GM19043 (cell line): ENCODE measurements around the gene HDHD3.
"Not testable (repeated sequence)": the region's sequence is repeated elsewhere in the genome, so short reads cannot be mapped to it uniquely, and the experiment has no call there.

ENCODE experiments used
- ATAC-seq: cut with Tn5 transposase; IDR thresholded peaks from one replicate; pipeline ENCODE4 v1.9.1; 2021; ENCODE audit warnings: low read depth; ENCODE audit not compliant: unreplicated experiment

The HDHD3 gene

GRCh38 chr9:113368348-113368981 lies 8.3 kb downstream of the HDHD3 start:
- no peak for ATAC-seq

GRCh38 chr9:113365652-113366051 lies 11.1 kb downstream of the HDHD3 start:
- not testable (repeated sequence) for ATAC-seq

- no peak for ATAC-seq
Measured at GRCh38 chr9:113364951-113365350, 11.8 kb downstream of the HDHD3 start.

- ATAC-seq: no peak
Measured at GRCh38 chr9:113363336-113363735, 13.4 kb downstream of the HDHD3 start.

GRCh38 chr9:113361304-113362018 lies 15.3 kb downstream of the HDHD3 start:
- no peak for ATAC-seq

- no peak for ATAC-seq
Measured at GRCh38 chr9:113360242-113360842, 16.4 kb downstream of the HDHD3 start.

- ATAC-seq: no peak
Measured at GRCh38 chr9:113359385-113359784, 17.4 kb downstream of the HDHD3 start.

- ATAC-seq: no peak
Measured at GRCh38 chr9:113356686-113357292, 20.0 kb downstream of the HDHD3 start.

GRCh38 chr9:113355040-113355596 lies 21.7 kb downstream of the HDHD3 start:
- no peak for ATAC-seq

GRCh38 chr9:113352411-113352810 lies 24.4 kb downstream of the HDHD3 start:
- ATAC-seq: no peak

- no peak for ATAC-seq
Measured at GRCh38 chr9:113352006-113352405, 24.8 kb downstream of the HDHD3 start.

GRCh38 chr9:113350937-113351336 lies 25.8 kb downstream of the HDHD3 start:
- ATAC-seq: no peak

- no peak for ATAC-seq
Measured at GRCh38 chr9:113350107-113350661, 26.6 kb downstream of the HDHD3 start.

GRCh38 chr9:113349445-113350094 lies 27.2 kb downstream of the HDHD3 start, which contains the start of gene BSPRY:
TSS of gene BSPRY (plus strand) at chr9:113349541. CDS start at chr9:113349580, 39 bp downstream.
- no peak for ATAC-seq

GRCh38 chr9:113349066-113349444 lies 27.7 kb downstream of the HDHD3 start:
- ATAC-seq: no peak

- ATAC-seq: no peak
Measured at GRCh38 chr9:113348437-113348836, 28.3 kb downstream of the HDHD3 start.

- ATAC-seq: no peak
Measured at GRCh38 chr9:113345671-113346070, 31.1 kb downstream of the HDHD3 start.

- ATAC-seq: no peak
Measured at GRCh38 chr9:113345190-113345589, 31.6 kb downstream of the HDHD3 start.

- no peak for ATAC-seq
Measured at GRCh38 chr9:113343732-113344231, 33.0 kb downstream of the HDHD3 start.
